ENCODE measurements around the gene DUSP28. TPM values are rescaled to one million over a fixed set of nuclear protein-coding genes. Genes with fewer than 3 reads are reported as not detected.

DUSP28 gene, protein sequence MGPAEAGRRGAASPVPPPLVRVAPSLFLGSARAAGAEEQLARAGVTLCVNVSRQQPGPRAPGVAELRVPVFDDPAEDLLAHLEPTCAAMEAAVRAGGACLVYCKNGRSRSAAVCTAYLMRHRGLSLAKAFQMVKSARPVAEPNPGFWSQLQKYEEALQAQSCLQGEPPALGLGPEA
- total RNA-seq: 1.8 and 3.2 TPM in 2 replicates

DNA sequence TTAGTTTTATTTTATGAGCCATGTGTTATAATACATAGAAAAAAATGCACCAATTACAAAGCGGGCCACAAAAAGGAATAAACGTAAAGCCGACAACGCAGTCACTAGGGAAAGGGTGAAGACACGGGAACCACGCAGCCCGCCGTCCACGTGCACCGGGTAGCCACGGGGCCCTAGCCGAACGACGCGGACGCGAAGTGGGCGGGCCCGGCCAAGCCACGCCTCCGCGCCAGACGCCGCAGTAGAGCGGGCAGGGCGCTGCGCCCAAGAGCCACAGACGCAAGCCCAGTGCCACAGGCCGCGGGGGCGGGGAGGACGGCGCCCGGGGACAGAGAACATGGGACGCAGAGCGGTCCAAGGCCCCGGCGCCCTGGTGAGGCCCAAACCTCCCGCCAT, at the start of gene DUSP28:
Gene DUSP28, plus strand, starts transcription at position 274 of the 396 bp plus-strand sequence. CDS start 328 bp downstream, outside the sequence.

DNA sequence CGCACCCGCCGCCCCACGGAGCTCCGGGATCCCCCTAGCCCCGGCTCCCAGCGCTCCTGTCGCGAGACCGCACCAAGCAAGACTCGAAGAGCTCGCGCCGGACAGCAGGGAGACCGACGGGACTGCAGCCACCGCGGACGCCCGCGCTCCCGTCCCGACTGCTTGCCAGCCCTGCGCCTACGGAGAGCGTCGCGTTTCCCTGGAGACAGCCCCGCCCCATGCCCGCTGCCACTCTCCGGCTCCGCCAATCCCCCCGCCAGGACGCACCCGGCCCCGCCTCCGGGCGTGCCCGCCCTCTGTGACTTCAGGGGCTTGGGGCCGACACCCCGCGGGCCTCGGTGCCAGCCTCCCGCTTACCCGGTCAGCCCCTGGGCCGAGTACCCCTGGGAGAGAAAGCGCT, 2.3 kb upstream of the DUSP28 start, which contains the start of gene ANKMY1:
Gene ANKMY1, minus strand, starts transcription at position 181 of the 400 bp plus-strand sequence. CDS start 653 bp downstream, outside the sequence.

DNA sequence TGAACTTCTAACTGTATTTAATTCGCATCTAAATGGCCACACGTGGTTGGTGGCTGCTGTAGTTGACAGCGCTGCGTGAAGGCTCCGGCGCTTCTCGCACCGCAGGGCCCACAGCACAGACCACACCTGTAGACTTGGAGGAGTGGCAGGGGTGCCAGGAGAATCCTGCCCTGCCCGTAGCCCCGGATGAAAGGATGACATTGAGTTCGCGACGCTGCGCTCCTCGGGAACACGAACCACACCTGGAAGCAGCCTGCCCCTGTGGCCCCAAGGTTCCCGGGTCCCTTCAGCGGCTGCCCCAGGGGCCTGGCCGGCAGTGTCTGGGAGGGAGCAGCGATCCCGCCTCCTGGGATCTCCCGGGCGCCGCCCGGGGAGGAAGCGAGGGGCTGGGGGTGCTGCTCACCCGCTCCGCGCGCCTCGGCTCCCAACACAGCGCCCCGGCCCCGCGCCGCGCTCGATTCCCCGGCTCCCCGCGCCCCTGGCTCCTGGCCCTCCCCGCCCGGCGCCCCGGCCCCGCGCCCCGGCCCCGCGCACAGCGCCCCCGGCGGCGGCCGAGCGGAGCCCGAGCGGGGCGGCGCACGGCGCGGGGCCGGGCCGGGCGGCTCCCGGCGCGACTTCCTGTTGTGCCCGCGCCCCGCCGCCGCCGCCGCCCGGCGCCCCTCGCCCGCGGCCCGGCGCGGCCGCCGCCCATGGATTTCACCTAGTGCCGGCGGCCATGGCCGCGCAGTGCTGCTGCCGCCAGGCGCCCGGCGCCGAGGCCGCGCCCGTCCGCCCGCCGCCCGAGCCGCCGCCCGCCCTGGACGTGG, 7.9 kb downstream of the DUSP28 start, which contains the start of gene RNPEPL1:
Gene RNPEPL1, plus strand, starts transcription at position 613 of the 806 bp plus-strand sequence. Its CDS starts 103 bp downstream, at position 716.

DNA sequence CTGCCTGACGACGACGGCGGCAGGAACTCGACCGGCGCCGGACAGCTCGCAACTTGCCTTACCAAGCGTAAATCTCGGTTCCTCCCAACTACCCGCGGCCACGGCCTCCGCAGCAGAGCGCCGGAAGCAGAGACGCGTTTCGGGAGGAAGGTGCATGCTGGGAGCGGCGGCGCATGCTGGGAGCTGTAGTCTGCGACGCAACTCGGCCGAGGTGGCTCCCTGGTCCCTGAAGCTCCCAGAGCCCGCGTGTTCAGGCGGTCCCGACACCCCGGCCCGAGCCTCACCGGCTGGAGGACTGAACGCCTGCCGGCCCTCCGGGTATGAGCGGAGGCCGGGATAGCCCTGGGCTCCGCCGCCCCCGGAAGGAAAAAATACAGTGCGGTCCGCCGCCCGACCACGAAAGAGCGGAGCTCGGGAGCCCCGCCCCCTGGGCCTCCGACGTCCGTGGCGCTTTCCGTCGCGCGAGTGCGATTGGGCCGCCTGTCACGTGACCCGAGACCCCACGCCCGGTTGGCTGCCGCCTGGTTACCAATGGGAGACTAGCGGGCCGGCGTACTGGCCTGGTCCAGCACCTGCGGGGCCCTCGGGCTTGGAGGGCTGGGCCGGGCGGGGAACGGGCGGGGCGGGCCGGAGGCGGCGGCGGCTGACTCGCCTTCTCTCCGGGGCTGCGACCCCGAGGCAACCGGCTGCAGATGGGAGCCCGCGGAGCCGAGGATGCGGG, 26.2 kb downstream of the DUSP28 start, which contains the start of gene CAPN10:
Gene CAPN10, plus strand, starts transcription at position 537 of the 721 bp plus-strand sequence. Its CDS starts 178 bp downstream, at position 715.

Other genes starting within 250 kb of the DUSP28 start
- gene GPC1, start 124.7 kb upstream of the DUSP28 start, total RNA-seq: 16.1 and 22.2 TPM in 2 replicates
- gene ANKMY1, start 2.4 kb upstream of the DUSP28 start, total RNA-seq: 6.1 and 8.9 TPM in 2 replicates
- 22.7 and 32.5 TPM in 2 replicates for gene RNPEPL1, start 8.1 kb downstream of the DUSP28 start, total RNA-seq
- gene CAPN10, start 26.4 kb downstream of the DUSP28 start, total RNA-seq: 27.0 and 28.2 TPM in 2 replicates
- gene GPR35, start 65.1 kb downstream of the DUSP28 start, total RNA-seq: 0.13 and 0.14 TPM in 2 replicates
- gene AQP12B, start 122.5 kb downstream of the DUSP28 start, total RNA-seq: not detected in 2 replicates
- gene AQP12A, start 131.5 kb downstream of the DUSP28 start, total RNA-seq: not detected in 2 replicates